ENCODE measurements around the gene OR9A2.

DNA sequence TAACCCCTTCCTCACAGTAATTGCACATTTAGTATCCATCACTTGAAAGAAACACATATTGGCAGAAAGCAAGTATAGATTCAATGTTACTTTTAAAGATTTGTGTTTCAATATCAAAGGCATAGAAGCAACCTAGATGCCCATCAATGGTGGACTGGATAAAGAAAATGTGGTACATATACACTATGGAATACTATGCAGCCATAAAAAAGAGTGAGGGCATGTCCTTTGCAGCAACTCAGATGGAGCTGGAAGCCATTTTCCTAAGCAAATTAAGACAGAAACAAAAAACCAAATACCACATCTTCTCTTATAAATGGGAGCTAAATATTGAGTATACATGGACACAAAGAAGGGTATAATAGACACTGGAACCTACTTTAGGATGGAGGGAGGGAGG is 28.8 kb upstream of the OR9A2 start:
- TF ChIP-seq, protein P1, sequence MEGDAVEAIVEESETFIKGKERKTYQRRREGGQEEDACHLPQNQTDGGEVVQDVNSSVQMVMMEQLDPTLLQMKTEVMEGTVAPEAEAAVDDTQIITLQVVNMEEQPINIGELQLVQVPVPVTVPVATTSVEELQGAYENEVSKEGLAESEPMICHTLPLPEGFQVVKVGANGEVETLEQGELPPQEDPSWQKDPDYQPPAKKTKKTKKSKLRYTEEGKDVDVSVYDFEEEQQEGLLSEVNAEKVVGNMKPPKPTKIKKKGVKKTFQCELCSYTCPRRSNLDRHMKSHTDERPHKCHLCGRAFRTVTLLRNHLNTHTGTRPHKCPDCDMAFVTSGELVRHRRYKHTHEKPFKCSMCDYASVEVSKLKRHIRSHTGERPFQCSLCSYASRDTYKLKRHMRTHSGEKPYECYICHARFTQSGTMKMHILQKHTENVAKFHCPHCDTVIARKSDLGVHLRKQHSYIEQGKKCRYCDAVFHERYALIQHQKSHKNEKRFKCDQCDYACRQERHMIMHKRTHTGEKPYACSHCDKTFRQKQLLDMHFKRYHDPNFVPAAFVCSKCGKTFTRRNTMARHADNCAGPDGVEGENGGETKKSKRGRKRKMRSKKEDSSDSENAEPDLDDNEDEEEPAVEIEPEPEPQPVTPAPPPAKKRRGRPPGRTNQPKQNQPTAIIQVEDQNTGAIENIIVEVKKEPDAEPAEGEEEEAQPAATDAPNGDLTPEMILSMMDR (IDR thresholded peaks at IDR 0.05 in 2 of 3, conservative IDR thresholded peaks at IDR 0.05 in 1 of 3; ENCODE audit: borderline replicate concordance in 1 of 3, insufficient read depth in 1 of 3, low read depth in 2 of 3, low read length in 2 of 3) = no peak
- TF ChIP-seq POLR2AphosphoS5 (IDR thresholded peaks at IDR 0.05; ENCODE audit: low read depth, low read length) (no peak), ZNF274 (IDR thresholded peaks at IDR 0.05; ENCODE audit: low read depth, low read length) (no peak), EZH2 (IDR thresholded peaks at IDR 0.05) (no peak), POLR2A (IDR thresholded peaks at IDR 0.05; ENCODE audit: borderline replicate concordance, extremely low read depth, insufficient read depth, insufficient read length) (no peak), EZH2phosphoT487 (IDR thresholded peaks at IDR 0.05; ENCODE audit: borderline replicate concordance) (no peak), ZFX (IDR thresholded peaks at IDR 0.05) (no peak), FOSL1 (IDR thresholded peaks at IDR 0.05; ENCODE audit: low read depth) (no peak), RAD21 (IDR thresholded peaks at IDR 0.05; ENCODE audit: low read depth) (no peak), SP1 (IDR thresholded peaks at IDR 0.05; ENCODE audit: low read depth) (no peak), JUND (IDR thresholded peaks at IDR 0.05) (no peak), YY1 (IDR thresholded peaks at IDR 0.05; ENCODE audit: extremely low read depth, insufficient replicate concordance, low read depth, low read length) (no peak)
- TF ChIP-seq, protein P2, sequence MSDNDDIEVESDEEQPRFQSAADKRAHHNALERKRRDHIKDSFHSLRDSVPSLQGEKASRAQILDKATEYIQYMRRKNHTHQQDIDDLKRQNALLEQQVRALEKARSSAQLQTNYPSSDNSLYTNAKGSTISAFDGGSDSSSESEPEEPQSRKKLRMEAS (IDR thresholded peaks at IDR 0.05) = no peak
- TF ChIP-seq, protein P3, sequence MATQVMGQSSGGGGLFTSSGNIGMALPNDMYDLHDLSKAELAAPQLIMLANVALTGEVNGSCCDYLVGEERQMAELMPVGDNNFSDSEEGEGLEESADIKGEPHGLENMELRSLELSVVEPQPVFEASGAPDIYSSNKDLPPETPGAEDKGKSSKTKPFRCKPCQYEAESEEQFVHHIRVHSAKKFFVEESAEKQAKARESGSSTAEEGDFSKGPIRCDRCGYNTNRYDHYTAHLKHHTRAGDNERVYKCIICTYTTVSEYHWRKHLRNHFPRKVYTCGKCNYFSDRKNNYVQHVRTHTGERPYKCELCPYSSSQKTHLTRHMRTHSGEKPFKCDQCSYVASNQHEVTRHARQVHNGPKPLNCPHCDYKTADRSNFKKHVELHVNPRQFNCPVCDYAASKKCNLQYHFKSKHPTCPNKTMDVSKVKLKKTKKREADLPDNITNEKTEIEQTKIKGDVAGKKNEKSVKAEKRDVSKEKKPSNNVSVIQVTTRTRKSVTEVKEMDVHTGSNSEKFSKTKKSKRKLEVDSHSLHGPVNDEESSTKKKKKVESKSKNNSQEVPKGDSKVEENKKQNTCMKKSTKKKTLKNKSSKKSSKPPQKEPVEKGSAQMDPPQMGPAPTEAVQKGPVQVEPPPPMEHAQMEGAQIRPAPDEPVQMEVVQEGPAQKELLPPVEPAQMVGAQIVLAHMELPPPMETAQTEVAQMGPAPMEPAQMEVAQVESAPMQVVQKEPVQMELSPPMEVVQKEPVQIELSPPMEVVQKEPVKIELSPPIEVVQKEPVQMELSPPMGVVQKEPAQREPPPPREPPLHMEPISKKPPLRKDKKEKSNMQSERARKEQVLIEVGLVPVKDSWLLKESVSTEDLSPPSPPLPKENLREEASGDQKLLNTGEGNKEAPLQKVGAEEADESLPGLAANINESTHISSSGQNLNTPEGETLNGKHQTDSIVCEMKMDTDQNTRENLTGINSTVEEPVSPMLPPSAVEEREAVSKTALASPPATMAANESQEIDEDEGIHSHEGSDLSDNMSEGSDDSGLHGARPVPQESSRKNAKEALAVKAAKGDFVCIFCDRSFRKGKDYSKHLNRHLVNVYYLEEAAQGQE (IDR thresholded peaks at IDR 0.05; ENCODE audit: low read depth) = no peak
